ENCODE results near the gene ABCG1. TPM values are rescaled to one million over a fixed set of nuclear protein-coding genes. Genes with fewer than 3 reads are reported as not detected.

Gene ABCG1
- total and polyA plus RNA-seq, 2 experiments from 2014 or later = 1.3 to 4.4 TPM

GRCh38 chr21:42250422-42251403 is 31.8 kb downstream of the ABCG1 start:
- Histone ChIP-seq H3K9me2 (ENCODE audit: insufficient read depth) (0 out of 2 replicates have a peak, but pooled peaks cover under 1% of the 10 kb centered on the region), H3K27ac (ENCODE audit: low read depth) (no peak overlapping the region), H3K4me3 (no peak overlapping the region), H3K36me3 (ENCODE audit: insufficient read depth) (no peaks in the 10 kb centered on the region), H3K27me3 (ENCODE audit: insufficient read depth) (no peaks in the 10 kb centered on the region), H4K20me1 (replicated peaks; ENCODE audit: insufficient read depth) (no peaks in the 10 kb centered on the region), H3K4me2 (no peak overlapping the region), H3K4me1 (ENCODE audit: insufficient read depth) (no peaks in the 10 kb centered on the region), H3K79me2 (replicated peaks; ENCODE audit: insufficient read depth) (no peaks in the 10 kb centered on the region), H3F3A (replicated peaks; ENCODE audit: low read depth) (no peaks in the 10 kb centered on the region), H2AFZ (no peak overlapping the region)
- DNase-seq (ENCODE audit: low spot score) (no peak), ATAC-seq (no peak)
- H3K36me3 Mint-ChIP-seq (ENCODE audit: low read depth) = no peaks in the 10 kb centered on the region
- no peak overlapping the region; the same call in 2 of the 3 replicates for H3K4me3 Mint-ChIP-seq
- TF ChIP-seq REST (IDR thresholded peaks at IDR 0.05; ENCODE audit: unreplicated experiment) (no peak), ZNF462 (CRISPR knock-in tag; IDR thresholded peaks at IDR 0.05) (no peak), JUNB (IDR thresholded peaks at IDR 0.05; ENCODE audit: unreplicated experiment) (no peak), CREB1 (CRISPR knock-in tag; IDR thresholded peaks at IDR 0.05; ENCODE audit: low read depth) (no peak), ETS1 (IDR thresholded peaks at IDR 0.05) (no peak), EZH2 (IDR thresholded peaks at IDR 0.05; ENCODE audit: low read depth, unreplicated experiment) (no peak), ZNF114 (CRISPR knock-in tag; IDR thresholded peaks at IDR 0.05) (no peak)
- H3K9me3 Mint-ChIP-seq = no peaks in the 10 kb centered on the region
- peaks cover 3% of the 10 kb centered on the region; the same call in 2 of the 3 replicates for H3K4me1 Mint-ChIP-seq
- 0 out of 2 replicates have a peak overlapping the region, but pooled peaks have one; percentile 17 for H3K27ac Mint-ChIP-seq
- peaks cover 10% of the 10 kb centered on the region for H3K27me3 Mint-ChIP-seq (ENCODE audit: insufficient read depth, low read depth, poor library complexity)

Measured in GM23338 (cell line).